PFSK-1 (cell line): Measurements from ENCODE around the gene HYAL4.

ENCODE experiments used
- POLR2AphosphoS5 ChIP-seq: IDR thresholded peaks from 2 replicates; pipeline ENCODE4 v1.6.1; 2012; ENCODE audit warnings: low read depth, mild to moderate bottlenecking, control low read depth, low read length, moderate library complexity
- SIN3A ChIP-seq: IDR thresholded peaks from 2 replicates; pipeline ENCODE4 v1.6.1; 2012; ENCODE audit warnings: mild to moderate bottlenecking, low read length, moderate library complexity, borderline replicate concordance; ENCODE audit not compliant: insufficient read depth
- TF ChIP-seq, protein P1 (sequence below), 2 experiments: IDR thresholded peaks; 2 replicates each; pipeline versions ENCODE4 v1.6.1 to v1.8.0; 2011 to 2012; ENCODE audit warnings: low read depth in 2 of 2, low read length in 2 of 2, control low read depth in 1 of 2, inconsistent platforms in 1 of 2, mild to moderate bottlenecking in 1 of 2, moderate library complexity in 1 of 2; ENCODE audit not compliant: insufficient read depth in 1 of 2

GRCh38 chr7:123824754-123825067 lies 20.3 kb upstream of the HYAL4 start:
- TF ChIP-seq POLR2AphosphoS5, result no peak
- TF ChIP-seq, protein P1, sequence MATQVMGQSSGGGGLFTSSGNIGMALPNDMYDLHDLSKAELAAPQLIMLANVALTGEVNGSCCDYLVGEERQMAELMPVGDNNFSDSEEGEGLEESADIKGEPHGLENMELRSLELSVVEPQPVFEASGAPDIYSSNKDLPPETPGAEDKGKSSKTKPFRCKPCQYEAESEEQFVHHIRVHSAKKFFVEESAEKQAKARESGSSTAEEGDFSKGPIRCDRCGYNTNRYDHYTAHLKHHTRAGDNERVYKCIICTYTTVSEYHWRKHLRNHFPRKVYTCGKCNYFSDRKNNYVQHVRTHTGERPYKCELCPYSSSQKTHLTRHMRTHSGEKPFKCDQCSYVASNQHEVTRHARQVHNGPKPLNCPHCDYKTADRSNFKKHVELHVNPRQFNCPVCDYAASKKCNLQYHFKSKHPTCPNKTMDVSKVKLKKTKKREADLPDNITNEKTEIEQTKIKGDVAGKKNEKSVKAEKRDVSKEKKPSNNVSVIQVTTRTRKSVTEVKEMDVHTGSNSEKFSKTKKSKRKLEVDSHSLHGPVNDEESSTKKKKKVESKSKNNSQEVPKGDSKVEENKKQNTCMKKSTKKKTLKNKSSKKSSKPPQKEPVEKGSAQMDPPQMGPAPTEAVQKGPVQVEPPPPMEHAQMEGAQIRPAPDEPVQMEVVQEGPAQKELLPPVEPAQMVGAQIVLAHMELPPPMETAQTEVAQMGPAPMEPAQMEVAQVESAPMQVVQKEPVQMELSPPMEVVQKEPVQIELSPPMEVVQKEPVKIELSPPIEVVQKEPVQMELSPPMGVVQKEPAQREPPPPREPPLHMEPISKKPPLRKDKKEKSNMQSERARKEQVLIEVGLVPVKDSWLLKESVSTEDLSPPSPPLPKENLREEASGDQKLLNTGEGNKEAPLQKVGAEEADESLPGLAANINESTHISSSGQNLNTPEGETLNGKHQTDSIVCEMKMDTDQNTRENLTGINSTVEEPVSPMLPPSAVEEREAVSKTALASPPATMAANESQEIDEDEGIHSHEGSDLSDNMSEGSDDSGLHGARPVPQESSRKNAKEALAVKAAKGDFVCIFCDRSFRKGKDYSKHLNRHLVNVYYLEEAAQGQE (IDR thresholded peaks at IDR 0.05; ENCODE audit: insufficient read depth in 1 of 2, low read depth in 2 of 2, low read length in 2 of 2), result no peak
- TF ChIP-seq SIN3A, result no peak
